Hepatocyte (in vitro differentiated cells): ENCODE results near the gene CCDC74A. TPM values are rescaled to one million over a fixed set of nuclear protein-coding genes. Genes with fewer than 3 reads are reported as not detected.
"Not testable (repeated sequence)": the region's sequence is repeated elsewhere in the genome, so short reads cannot be mapped to it uniquely, and the experiment has no call there.

Experiments used
- DNase-seq: peaks from one replicate; pipeline ENCODE4 v3.0.0-alpha.2; 2016; ENCODE audit warnings: low spot score
- H2AFZ ChIP-seq: fragments of 200-600 bp; sonication (generic); 2 replicates; pipeline ENCODE4 v1.6.0; 2016; ENCODE audit warnings: antibody characterized with exemption, mild to moderate bottlenecking
- H3K27ac ChIP-seq: fragments of 200-600 bp; sonication (generic); 2 replicates; pipeline ENCODE4 v1.5.1; 2016; ENCODE audit warnings: mild to moderate bottlenecking
- H3K27me3 ChIP-seq: fragments of 200-600 bp; sonication (generic); 2 replicates; pipeline ENCODE4 v1.6.1; 2016
- H3K36me3 ChIP-seq: fragments of 200-600 bp; sonication (generic); replicated peaks from 2 replicates; pipeline ENCODE4 v1.5.1; 2016; ENCODE audit warnings: low read depth; ENCODE audit not compliant: insufficient read depth
- H3K4me1 ChIP-seq: fragments of 200-600 bp; sonication (generic); 2 replicates; pipeline ENCODE4 v1.5.1; 2016; ENCODE audit warnings: mild to moderate bottlenecking, moderate library complexity; ENCODE audit not compliant: insufficient read depth
- H3K4me2 ChIP-seq: fragments of 200-600 bp; sonication (generic); 2 replicates; pipeline ENCODE4 v1.6.0; 2016
- H3K4me3 ChIP-seq: fragments of 200-600 bp; sonication (generic); 2 replicates; pipeline ENCODE4 v1.5.1; 2016; ENCODE audit warnings: mild to moderate bottlenecking
- H3K79me2 ChIP-seq: fragments of 200-600 bp; sonication (generic); 2 replicates; pipeline ENCODE4 v1.6.0; 2017; ENCODE audit warnings: mild to moderate bottlenecking
- H3K9me2 ChIP-seq: fragments of 200-600 bp; sonication (generic); replicated peaks from 2 replicates; pipeline ENCODE4 v1.6.0; 2017; ENCODE audit warnings: mild to moderate bottlenecking; ENCODE audit not compliant: insufficient read depth
- H3K9me3 ChIP-seq: fragments of 200-600 bp; sonication (generic); 2 replicates; pipeline ENCODE4 v1.5.1; 2016; ENCODE audit warnings: low read depth, mild to moderate bottlenecking
- H4K20me1 ChIP-seq: fragments of 200-600 bp; sonication (generic); 2 replicates; pipeline ENCODE4 v1.6.0; 2016; ENCODE audit warnings: mild to moderate bottlenecking; ENCODE audit not compliant: insufficient read depth, poor library complexity, severe bottlenecking
- EZH2 ChIP-seq: fragments of 200-600 bp; sonication (generic); IDR thresholded peaks from 2 replicates; pipeline ENCODE4 v1.6.1; 2016; ENCODE audit warnings: antibody characterized with exemption, mild to moderate bottlenecking, borderline replicate concordance
- EZH2phosphoT487 ChIP-seq: fragments of 200-600 bp; sonication (generic); IDR thresholded peaks from one replicate; pipeline ENCODE4 v1.6.1; 2018; ENCODE audit warnings: antibody characterized with exemption, mild to moderate bottlenecking, low read depth, moderate library complexity; ENCODE audit not compliant: unreplicated experiment, severe bottlenecking
- WGBS: methylation state at CpG from one replicate; pipeline ENCODE4 v1.1.6; 2016; ENCODE audit warnings: low lambda C conversion rate; ENCODE audit errors: missing lambda C conversion rate; 5-methylcytosine and 5-hydroxymethylcytosine counted together
- polyA plus RNA-seq: library from polyadenylated mRNA; unstranded; fragments of >200 nt; fragmentation: Nextera tagmentation; extraction: Ambion mirVana; gene quantifications from 2 replicates; pipeline ENCODE4 v1.2.1, GENCODE V29; 2016
- total RNA-seq: library from RNA; depleted of rRNA; stranded (reverse); fragments of >200 nt; gene quantifications from 2 replicates; pipeline ENCODE4 v1.2.3, GENCODE V29; 2014
- TF ChIP-seq, protein P1 (sequence below): fragments of 200-600 bp; sonication (generic); IDR thresholded peaks from 2 replicates; pipeline ENCODE4 v1.5.1; 2016; ENCODE audit warnings: antibody characterized with exemption, mild to moderate bottlenecking; ENCODE audit not compliant: poor library complexity

The CCDC74A gene
- total and polyA plus RNA-seq, 2 experiments from 2014 or later, result 8.0 to 9.4 TPM

DNA sequence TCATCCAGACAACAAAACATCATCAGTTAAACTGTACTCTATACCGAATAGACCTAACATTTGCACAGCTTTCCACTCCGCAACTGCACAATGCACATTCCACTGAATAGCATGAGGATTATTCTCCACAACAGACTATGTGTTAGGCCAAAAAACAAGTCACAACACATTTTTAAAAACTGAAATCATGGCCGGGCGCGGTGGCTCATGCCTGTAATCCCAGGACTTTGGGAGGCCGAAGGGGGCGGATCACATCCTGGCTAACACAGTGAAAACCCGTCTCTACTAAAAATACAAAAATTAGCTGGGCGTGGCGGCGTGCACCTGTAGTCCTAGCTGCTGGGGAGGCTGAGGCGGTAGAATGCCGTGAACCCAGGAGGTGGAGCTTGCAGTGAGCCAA lies 11.2 kb downstream of the CCDC74A start:
- H3K4me3 ChIP-seq, H3K79me2 ChIP-seq, H3K4me2 ChIP-seq, H3K27ac ChIP-seq, DNase-seq, H3K9me2 ChIP-seq, H3K9me3 ChIP-seq, H3K4me1 ChIP-seq, H3K27me3 ChIP-seq, H3K36me3 ChIP-seq, H4K20me1 ChIP-seq, H2AFZ ChIP-seq: not testable (repeated sequence)
- 90% methylated on average over 13 of the region's 13 CpGs for WGBS

DNA sequence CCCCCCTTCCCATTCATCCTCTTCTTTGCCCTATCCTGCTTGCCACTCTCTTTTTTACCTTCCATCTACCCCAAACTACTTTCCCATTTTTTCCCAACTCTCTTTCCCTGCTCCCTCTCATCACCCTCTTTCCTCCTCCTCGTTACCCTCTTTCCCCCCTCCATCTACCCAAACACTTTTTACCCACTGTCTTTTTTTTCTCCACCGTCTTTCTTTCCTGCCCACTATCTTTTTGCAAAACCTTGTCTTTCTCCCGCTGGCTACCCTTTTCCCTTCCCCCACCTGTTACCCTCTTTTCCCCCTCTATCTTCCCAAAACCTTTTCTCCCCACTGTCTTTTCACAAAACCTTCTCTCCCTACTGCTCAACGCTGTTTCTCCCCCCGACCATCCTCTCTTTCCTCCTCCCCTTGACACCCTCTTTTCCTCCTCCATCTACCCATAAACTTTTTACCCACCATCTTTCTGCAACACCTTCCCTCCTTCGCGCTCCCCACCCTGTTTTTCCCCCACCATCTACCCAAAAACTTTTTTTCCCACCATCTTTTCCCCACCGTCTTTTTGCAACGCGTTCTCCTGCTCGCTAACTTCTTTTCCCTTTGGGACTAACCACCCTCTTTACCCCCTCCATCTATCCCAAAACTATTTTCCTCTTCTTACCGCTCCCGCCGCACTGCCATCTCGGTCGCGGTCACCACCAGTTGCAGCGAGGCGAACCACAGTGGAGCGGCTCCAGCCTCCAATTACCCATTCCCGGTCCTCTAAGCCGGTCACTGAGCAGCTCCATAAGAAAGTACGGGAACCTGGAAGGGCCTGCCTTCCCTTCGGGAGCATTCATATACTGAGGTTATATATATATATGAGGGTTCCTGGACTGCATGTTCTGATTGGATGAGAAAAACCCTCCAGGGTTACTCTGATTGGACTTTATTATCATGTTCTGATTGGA lies 15.0 kb downstream of the CCDC74A start:
- no peak for DNase-seq
- Histone ChIP-seq H3K9me3 (no peaks in the 10 kb centered on the region), H3K9me2 (no peaks in the 10 kb centered on the region), H3K4me3 (no peak overlapping the region), H4K20me1 (no peaks in the 10 kb centered on the region), H3K4me1 (no peaks in the 10 kb centered on the region), H3K27ac (no peak overlapping the region), H3K36me3 (no peaks in the 10 kb centered on the region), H3K4me2 (no peak overlapping the region), H3K79me2 (no peaks in the 10 kb centered on the region), H2AFZ (no peak overlapping the region), H3K27me3 (no peaks in the 10 kb centered on the region)
- no peak for TF ChIP-seq EZH2
- WGBS, result 97% methylated on average over 22 of the region's 24 CpGs

DNA sequence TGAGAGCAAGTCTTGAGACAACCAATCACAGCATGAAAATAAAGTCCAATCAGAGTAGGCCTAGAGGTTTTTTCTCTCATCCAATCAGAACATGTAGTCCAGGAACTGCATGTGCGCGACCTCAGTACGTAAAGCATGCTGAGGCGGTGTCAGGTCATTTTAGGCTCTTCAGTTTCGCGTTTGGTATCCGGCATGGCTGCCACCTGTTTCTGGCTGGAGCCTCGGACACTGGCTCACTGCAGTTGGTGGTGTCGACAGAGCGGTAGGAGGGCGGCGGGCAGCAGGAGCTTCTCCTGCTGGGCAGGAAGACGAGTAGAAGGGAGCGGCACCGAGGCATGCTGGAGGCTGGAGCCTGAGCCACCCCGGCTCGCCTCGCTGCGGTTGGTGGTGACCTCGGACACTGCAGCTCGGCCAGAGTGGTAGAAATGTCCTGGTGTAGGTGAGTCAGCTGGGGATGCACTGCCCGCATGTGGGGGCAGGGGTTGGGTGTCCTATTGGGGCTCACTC lies 15.8 kb downstream of the CCDC74A start:
- WGBS, result 93% methylated on average over 22 of the region's 22 CpGs
- no peaks in the 10 kb centered on the region for H4K20me1 ChIP-seq

DNA sequence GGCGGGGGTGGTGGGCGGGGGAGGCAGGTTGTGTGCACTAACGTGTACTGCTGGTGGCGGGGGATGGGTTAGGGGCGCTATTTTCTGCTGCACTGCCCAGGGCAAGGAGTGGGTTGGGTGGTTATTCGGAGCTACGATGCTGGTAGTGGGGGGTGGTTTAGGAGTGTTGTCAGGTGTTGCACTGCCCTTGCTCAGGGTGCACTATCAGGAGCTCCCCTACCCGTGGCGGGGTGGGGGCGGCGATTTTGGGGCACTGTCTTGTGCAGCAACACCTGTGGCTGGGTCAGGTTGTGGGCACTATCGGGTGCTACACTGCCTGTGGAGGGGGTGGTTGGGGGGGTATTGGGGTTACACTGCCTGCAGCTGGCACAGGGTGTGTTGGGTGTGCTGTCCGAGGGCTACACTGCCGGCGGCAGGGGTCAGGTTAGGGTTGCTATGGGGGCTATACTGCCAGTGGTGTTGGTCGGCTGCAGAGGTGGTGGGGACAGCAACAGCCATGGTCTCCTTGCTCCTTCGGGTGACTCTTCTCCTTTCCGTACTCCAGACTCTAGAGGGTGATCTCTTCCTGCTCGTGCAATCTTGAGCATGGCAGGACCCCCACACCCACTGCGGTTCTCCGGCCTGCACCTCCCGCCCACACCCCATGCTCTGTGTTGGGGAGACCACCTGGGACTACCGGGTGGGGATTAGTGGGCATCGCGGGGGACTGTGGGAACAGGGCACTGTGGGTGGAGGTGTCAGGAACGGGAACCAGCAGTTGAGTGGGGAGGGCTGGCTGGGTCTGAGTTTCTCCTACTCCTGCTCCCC lies 16.5 kb downstream of the CCDC74A start:
- H4K20me1 ChIP-seq, H3K9me3 ChIP-seq, H3K79me2 ChIP-seq, H3K9me2 ChIP-seq, H3K4me1 ChIP-seq, H3K36me3 ChIP-seq, H2AFZ ChIP-seq, DNase-seq, H3K27ac ChIP-seq, H3K4me3 ChIP-seq, H3K27me3 ChIP-seq, H3K4me2 ChIP-seq: not testable (repeated sequence)
- WGBS, result 83% methylated on average over 16 of the region's 26 CpGs

More for the DNA sequence above, 15.8 kb downstream of the CCDC74A start:
- H3K9me2 ChIP-seq, result no peaks in the 10 kb centered on the region
- no peaks in the 10 kb centered on the region for H3K9me3 ChIP-seq
- TF ChIP-seq EZH2phosphoT487, result no peak
- TF ChIP-seq, protein P1, sequence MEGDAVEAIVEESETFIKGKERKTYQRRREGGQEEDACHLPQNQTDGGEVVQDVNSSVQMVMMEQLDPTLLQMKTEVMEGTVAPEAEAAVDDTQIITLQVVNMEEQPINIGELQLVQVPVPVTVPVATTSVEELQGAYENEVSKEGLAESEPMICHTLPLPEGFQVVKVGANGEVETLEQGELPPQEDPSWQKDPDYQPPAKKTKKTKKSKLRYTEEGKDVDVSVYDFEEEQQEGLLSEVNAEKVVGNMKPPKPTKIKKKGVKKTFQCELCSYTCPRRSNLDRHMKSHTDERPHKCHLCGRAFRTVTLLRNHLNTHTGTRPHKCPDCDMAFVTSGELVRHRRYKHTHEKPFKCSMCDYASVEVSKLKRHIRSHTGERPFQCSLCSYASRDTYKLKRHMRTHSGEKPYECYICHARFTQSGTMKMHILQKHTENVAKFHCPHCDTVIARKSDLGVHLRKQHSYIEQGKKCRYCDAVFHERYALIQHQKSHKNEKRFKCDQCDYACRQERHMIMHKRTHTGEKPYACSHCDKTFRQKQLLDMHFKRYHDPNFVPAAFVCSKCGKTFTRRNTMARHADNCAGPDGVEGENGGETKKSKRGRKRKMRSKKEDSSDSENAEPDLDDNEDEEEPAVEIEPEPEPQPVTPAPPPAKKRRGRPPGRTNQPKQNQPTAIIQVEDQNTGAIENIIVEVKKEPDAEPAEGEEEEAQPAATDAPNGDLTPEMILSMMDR, result no peak
- TF ChIP-seq EZH2, result no peak
- H3K4me2 ChIP-seq, result no peak overlapping the region
- no peak for DNase-seq
- H3K4me1 ChIP-seq, result no peaks in the 10 kb centered on the region
- H3K36me3 ChIP-seq, result no peaks in the 10 kb centered on the region
- H3K27me3 ChIP-seq, result no peaks in the 10 kb centered on the region
- H3K27ac ChIP-seq, result no peak overlapping the region
- H2AFZ ChIP-seq, result no peak overlapping the region
- no peaks in the 10 kb centered on the region for H3K79me2 ChIP-seq
- H3K4me3 ChIP-seq, result no peak overlapping the region

DNA sequence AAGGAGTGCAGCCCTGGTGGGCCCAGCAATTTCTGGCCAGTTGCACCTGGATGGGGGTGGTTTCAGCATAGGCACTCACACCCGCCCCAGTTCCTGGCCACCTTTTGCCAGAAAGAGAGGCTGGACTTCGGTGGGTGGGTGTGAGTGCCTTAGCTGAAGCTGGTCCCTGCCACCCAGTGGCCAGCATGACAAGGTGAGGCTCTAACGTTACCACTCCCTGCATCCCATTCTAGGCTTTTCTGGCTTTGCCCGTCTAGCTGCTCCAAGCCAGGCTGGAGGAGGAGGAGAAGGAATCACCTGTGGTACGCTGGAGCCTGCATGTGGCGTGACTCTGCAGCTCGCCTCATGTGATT lies 17.1 kb downstream of the CCDC74A start:
- not testable (repeated sequence) for H4K20me1 ChIP-seq, H3K4me1 ChIP-seq, H3K27me3 ChIP-seq, H3K27ac ChIP-seq, H3K36me3 ChIP-seq, H3K4me3 ChIP-seq, DNase-seq, H3K9me2 ChIP-seq, H2AFZ ChIP-seq, H3K4me2 ChIP-seq, H3K9me3 ChIP-seq, H3K79me2 ChIP-seq
- 51% methylated on average over 5 of the region's 7 CpGs for WGBS
